GM12872 (cell line): Measurements from ENCODE around the gene PHF5A.

Experiments used
- TF ChIP-seq, protein P1 (sequence below): IDR thresholded peaks from 3 replicates; pipeline ENCODE4 v1.5.1; 2011; ENCODE audit warnings: low read depth, mild to moderate bottlenecking, low read length, moderate library complexity; ENCODE audit not compliant: insufficient read depth

Gene PHF5A

DNA sequence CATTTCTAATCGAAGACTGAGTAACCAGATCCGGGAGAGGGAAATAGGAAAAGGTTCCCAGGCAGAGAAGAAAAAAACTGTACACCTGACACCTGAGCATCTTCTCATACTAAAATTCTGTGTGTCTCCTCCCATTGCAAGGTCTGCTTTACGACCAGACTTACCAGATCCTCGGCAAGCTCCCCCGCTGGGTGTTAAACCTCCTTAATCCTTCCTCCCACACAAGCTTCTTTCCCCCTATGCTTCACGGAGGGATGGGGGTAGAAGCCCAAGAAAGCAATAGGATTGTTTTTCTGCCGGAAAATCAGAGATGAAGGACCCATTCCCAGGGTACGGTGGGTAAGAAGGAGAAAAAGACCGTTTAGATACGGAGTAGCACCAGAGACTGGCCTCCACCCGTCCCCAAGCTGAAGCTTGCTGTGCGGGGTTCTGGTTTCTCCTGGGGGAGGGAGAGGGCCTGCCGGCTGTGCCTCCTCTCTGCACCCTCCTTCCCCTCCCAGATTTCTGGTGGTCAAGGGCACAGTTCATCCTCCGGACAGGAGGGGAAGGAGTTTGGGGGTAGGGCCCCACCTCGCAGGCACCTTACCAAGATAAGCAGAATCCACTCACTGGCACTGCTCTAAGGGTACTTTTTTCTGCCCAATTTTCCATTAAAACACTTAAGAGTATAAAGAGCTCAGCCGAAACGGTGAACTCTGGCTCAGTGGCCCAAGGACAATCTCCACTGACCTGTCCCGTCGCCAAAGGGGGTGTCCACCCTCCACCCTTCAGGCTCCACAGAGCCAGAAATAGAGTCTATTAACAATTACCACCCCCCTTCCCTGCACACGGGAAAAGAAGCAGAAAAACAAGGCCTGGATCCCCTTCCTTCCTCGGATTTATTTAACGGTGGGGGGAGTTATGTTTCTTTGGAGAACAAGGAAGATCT lies 23.1 kb downstream of the PHF5A start:
- TF ChIP-seq, protein P1, sequence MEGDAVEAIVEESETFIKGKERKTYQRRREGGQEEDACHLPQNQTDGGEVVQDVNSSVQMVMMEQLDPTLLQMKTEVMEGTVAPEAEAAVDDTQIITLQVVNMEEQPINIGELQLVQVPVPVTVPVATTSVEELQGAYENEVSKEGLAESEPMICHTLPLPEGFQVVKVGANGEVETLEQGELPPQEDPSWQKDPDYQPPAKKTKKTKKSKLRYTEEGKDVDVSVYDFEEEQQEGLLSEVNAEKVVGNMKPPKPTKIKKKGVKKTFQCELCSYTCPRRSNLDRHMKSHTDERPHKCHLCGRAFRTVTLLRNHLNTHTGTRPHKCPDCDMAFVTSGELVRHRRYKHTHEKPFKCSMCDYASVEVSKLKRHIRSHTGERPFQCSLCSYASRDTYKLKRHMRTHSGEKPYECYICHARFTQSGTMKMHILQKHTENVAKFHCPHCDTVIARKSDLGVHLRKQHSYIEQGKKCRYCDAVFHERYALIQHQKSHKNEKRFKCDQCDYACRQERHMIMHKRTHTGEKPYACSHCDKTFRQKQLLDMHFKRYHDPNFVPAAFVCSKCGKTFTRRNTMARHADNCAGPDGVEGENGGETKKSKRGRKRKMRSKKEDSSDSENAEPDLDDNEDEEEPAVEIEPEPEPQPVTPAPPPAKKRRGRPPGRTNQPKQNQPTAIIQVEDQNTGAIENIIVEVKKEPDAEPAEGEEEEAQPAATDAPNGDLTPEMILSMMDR: no peak

DNA sequence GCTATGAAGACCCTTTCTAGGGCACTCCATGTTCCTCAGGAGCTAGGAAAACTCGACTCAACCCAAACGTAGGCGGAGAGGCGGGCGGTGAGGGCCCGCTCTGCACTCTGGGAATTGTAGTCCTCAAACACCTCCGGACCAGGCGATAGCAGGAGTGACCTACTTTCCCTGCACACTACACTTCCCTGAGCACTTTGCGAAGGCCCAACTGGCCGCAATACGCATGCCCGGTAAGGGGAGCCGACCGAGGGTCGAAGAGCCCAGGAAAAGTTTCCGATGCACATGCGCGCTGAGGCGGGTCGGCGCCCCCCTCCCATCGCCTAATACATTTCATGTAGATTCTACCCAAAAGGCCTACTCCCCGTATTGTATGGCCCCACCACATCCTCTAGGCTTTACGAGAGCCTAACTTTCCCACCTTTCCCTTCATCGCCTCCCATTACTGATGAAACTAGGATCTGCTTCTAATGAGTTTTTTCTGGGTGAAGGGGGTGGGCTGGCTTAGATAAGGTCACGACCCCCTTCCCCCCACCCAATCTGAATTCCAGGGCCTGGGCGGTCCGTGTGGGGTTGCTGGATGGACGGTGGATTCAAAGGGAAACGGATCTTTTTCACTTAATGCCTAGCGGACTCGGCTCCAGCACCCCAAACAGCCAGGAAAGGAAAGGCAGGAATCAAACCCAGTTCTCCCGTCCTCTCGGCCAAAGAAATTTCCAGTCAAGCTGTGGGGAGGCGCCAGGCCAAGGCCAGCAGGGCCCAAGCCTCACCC lies 23.9 kb downstream of the PHF5A start:
- TF ChIP-seq, protein P1: no peak

DNA sequence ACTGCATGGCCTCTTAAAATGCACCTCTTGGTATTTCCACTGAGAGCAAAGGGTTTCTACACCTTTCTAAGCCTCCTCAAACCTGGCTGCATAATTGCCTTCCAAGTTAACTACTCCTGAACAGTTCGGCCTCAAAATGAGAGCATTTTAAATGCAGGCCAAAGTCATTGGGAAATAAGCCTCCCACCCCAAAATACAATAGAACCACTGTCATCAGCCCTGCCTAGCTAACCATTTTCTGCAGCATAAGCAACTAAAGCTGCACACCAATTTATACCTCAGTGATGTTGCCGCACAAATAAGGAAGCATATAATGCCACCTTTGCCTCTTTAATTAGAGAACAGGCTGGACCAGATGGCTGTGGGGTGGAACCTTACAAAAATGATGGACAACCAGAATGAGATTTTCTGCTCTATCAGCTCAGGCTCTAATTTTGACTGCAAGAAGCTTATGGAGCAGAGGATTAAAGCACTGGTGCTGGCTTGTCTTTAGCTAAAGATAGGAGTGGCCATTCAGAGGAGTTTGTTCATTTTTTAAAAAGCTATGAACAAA lies 26.2 kb downstream of the PHF5A start:
- TF ChIP-seq, protein P1: no peak

DNA sequence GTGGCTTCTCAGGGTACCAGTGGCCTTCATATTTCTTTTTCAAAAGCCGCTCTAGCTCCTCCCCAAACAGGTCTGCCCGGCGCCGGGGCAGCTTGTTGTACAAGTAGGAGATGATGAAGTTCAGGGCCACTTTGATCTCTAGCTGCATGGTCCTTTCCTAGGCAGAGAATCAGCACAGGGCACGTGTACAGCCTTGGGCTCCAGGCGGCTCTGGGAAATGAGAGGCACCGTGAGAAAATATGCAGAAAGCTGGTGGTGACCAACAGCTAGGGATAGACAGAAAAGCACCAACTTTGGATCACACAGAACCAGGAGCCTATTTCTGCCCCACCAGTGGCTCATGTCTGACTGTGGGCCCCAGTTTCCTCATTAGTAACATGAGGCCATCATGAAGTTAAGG lies 31.3 kb downstream of the PHF5A start:
- TF ChIP-seq, protein P1: no peak

DNA sequence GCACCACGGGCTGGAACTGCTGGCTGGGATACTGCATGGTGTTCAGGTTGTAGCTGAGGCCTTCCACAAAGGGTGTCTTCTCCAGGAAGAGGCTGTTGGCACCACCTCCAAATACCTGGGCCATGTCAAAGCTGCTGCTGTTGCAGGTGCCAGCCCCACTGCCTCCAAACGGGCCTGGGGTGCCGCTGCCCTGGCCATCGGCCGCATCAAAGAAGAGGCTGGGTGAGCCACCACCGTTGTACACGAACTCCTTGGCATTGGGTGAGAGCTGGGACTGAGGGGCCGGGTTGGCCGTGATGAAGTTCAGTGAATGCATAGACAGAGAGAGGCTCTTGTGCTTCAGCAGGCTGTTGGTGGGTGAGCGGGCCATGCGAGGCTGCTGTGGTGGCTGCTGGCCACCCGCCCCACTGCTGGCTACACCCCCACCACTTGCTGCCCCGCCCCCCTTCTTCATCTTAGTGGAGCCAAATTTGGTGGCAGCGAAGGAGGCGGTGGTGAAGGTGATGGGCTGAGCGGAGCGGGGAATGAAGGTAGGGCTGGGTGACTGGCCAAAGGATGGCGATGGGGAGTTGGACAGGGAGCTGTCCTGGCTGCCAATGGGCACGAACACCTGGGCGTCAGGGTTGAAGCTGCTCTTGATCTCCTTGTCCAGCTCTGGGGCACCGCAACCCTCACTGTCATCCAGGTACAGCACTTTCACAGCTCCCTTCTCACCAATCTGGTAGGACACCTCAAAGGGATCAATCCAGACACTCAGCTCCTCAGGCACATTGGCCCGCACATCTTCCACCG lies 32.0 kb downstream of the PHF5A start:
- TF ChIP-seq, protein P1: no peak

DNA sequence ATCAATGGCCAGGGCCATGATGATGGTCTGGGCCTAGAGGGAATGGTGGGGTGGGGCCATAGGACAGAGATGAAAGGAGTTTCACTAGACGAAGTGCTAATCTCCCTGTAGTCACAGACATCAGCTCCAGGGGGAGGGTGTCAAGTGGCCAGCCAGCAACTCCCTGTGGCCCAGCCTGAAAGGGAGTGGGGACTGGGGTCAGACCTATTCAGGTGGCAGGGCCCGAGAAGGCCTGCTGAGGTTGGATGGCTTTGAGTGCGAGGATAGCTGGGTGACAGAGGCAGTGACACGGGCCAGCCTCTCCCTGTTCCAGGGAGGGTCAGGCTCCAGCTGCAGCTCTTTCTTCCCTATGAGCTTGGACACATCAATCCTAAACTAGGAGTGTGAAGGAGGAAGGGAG lies 32.9 kb downstream of the PHF5A start:
- TF ChIP-seq, protein P1: no peak
